ENCODE measurements around the gene VEGFB.

Gene VEGFB

DNA sequence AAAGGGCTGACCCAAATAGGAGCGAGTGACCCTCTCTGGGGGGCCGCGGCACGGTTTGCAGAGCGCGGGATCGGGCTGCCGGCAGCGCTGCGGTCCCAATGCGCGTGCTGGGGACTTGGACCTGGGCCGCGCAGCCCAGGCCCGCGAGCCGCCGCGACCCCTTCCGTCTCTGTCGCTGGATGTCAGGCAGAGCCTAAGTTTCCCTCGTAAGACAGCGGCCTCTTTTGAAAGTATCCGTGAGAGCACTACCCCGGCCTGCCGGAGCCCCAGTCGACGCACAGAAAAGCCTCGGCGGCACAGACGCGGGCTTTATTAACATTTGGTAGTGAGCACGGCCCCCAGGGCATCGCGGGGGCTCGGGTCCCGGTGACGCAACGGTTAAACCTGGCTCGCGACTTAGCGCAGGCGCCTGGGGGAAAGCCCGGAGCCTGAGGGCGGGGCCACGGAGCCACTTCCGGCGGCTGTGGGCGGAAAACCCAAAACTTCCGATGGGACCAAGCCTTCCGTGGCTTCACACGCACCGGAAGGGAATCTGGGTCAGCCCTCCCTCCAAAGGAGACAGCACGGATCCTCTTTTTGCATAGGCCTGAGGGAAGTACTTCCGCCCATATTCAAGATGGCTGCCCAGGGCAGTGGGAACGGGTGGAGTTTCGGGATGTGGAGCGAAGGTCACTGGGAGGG, 35.3 kb downstream of the VEGFB start:
- H3K27me3 ChIP-seq (replicated peaks; ENCODE audit: control insufficient read depth, insufficient read depth, low read length) = no peaks in the 10 kb centered on the region
- peak overlapping the region; percentile 65 for H3K4me3 ChIP-seq (replicated peaks; ENCODE audit: low read depth, low read length)
- H3K36me3 ChIP-seq (ENCODE audit: control insufficient read depth, insufficient read depth, low read length) = peaks cover 2% of the 10 kb centered on the region
- TF ChIP-seq, protein P1, sequence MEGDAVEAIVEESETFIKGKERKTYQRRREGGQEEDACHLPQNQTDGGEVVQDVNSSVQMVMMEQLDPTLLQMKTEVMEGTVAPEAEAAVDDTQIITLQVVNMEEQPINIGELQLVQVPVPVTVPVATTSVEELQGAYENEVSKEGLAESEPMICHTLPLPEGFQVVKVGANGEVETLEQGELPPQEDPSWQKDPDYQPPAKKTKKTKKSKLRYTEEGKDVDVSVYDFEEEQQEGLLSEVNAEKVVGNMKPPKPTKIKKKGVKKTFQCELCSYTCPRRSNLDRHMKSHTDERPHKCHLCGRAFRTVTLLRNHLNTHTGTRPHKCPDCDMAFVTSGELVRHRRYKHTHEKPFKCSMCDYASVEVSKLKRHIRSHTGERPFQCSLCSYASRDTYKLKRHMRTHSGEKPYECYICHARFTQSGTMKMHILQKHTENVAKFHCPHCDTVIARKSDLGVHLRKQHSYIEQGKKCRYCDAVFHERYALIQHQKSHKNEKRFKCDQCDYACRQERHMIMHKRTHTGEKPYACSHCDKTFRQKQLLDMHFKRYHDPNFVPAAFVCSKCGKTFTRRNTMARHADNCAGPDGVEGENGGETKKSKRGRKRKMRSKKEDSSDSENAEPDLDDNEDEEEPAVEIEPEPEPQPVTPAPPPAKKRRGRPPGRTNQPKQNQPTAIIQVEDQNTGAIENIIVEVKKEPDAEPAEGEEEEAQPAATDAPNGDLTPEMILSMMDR (IDR thresholded peaks at IDR 0.05; ENCODE audit: insufficient read depth, low read length, poor library complexity, severe bottlenecking) = no peak
- DNase-seq (ENCODE audit: extremely low read depth, insufficient read length) = peak; percentile 99

DNA sequence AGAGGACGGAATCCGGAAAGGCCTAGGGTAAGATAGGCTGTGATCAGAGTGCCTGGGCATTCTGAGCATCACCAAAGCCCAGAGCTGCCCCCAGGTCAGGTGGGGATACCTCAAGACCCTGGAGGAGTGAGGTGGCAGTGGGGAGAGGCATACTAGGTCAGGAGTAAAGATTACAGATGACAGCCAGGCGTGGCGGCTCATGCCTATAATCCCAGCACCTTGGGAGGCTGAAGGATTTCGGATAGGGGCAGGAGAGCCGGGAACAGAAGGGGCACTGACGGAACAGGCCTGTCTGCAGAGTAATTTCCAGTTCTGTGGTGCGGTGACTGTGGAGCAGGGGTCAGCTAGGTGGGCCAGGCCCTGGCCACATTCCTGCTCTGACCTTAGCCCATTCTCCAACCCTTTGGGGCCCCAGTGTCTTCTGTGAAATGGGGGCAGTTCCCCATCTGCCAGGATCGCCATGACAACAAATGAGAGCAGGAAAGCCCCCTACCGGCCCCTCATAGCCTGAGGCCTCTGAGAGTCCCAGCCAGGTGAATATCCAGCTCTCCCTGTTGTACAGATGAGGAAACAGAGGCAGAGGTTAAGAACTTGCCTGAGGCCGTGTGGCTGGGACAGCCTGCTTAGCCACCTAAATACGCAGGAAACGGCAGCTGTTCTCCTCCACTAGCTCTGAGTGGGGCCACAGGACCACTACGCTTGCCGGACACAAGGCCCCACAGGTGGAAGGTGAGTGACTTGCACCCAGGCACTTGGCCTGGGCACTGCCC, 40.8 kb downstream of the VEGFB start:
- Histone ChIP-seq H3K36me3 (ENCODE audit: control insufficient read depth, insufficient read depth, low read length) (peaks cover 12% of the 10 kb centered on the region), H3K27me3 (replicated peaks; ENCODE audit: control insufficient read depth, insufficient read depth, low read length) (no peaks in the 10 kb centered on the region), H3K4me3 (replicated peaks; ENCODE audit: low read depth, low read length) (no peak overlapping the region)
- TF ChIP-seq, protein P1 (IDR thresholded peaks at IDR 0.05; ENCODE audit: insufficient read depth, low read length, poor library complexity, severe bottlenecking) = no peak
- DNase-seq (ENCODE audit: extremely low read depth, insufficient read length) = peak; percentile 0

DNA sequence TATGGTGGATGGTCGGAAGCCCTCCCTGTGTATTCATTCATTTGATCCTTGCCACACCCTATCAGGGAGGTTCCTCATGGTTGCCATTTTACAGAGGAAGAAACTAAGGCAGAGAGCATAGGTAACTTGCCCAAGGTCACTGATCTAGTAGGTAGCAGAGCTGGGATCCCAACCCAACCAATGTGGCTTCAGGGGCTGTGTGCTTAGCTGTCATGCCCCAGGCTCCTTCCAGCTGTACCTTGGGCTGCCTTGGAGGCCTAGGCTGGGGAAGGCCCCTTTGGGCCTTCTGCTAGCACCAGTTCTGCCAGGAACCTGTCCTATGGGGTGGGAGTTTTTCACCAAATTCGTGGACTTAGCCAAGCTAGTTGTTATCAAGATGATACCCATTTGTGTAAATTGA, 41.5 kb downstream of the VEGFB start:
- H3K4me3 ChIP-seq (replicated peaks; ENCODE audit: low read depth, low read length) = no peak overlapping the region
- TF ChIP-seq, protein P1 (IDR thresholded peaks at IDR 0.05; ENCODE audit: insufficient read depth, low read length, poor library complexity, severe bottlenecking) = no peak
- peaks cover 12% of the 10 kb centered on the region for H3K36me3 ChIP-seq (ENCODE audit: control insufficient read depth, insufficient read depth, low read length)
- H3K27me3 ChIP-seq (replicated peaks; ENCODE audit: control insufficient read depth, insufficient read depth, low read length) = no peaks in the 10 kb centered on the region
- no peak for DNase-seq (ENCODE audit: extremely low read depth, insufficient read length)

DNA sequence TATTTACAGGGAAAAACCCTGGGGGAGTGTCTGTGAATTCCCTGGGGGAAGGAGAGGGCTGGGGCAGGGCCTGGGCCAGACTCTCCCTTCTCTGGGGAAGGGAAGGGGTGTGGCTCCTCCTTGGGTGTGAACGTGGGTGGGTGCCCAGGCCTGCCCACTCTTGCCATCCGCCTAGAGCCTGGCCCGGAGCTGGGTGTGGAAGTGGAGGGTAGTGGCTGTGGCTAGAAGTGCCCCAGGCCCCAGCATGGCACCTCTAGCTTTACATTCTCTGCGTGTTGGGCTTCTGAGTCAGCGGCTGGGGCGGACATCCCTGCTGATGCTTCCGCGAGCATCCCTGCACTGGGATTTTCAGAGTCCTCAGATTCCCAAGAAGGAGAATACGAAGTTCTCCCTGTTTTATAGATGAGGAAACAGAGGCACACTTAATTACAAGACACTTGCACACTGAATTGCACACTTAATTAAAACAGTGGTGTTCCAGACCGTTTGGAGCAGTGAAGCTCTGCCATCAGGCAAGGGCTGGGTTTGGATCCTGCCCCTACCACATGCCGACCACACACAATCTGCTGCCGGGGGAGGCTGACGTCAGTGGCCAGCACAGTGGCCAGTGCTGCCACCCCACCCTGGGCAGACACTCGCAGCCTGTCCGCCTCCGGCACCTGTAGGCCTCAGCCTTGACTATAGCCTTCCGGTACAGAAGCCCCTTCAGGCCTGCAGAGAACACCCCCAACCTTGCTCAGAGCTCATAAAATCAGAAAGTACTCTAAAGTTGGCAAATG, 42.5 kb downstream of the VEGFB start:
- TF ChIP-seq, protein P1 (IDR thresholded peaks at IDR 0.05; ENCODE audit: insufficient read depth, low read length, poor library complexity, severe bottlenecking) = no peak
- DNase-seq (ENCODE audit: extremely low read depth, insufficient read length) = peak; percentile 2
- peaks cover 12% of the 10 kb centered on the region for H3K36me3 ChIP-seq (ENCODE audit: control insufficient read depth, insufficient read depth, low read length)
- no peak overlapping the region for H3K4me3 ChIP-seq (replicated peaks; ENCODE audit: low read depth, low read length)
- H3K27me3 ChIP-seq (replicated peaks; ENCODE audit: control insufficient read depth, insufficient read depth, low read length) = no peaks in the 10 kb centered on the region

DNA sequence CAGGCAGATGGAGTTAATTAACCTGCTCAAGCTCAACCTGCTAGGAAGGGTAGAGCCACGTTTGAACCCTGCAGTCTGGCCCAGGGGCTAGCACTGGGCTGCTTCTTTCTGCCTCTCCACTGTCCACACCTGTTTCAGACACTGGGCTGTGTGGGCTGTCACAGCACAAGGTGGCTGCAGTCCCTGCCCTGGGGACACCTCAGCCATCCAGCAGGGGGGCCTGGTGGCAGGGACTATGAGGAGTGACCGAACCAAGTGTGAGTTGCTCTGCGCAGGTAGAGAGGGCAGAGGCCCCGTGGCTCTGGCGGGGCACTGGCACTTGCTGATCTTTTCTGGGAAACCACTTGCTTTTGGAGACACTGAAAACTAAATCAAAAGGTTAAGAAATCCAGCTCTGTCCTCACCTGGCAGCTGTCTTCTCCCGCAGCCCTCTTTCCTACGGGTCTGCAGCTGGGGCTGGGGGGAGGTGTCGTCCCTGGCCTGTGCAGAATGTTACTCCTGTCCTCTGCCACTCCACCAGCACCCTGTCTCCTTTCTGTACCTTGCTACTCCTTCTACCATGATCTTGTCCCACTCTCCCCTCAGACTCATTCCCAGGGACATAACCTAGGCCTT, 44.3 kb downstream of the VEGFB start:
- peak; percentile 0 for DNase-seq (ENCODE audit: extremely low read depth, insufficient read length)
- H3K36me3 ChIP-seq (ENCODE audit: control insufficient read depth, insufficient read depth, low read length) = peaks cover 14% of the 10 kb centered on the region
- H3K4me3 ChIP-seq (replicated peaks; ENCODE audit: low read depth, low read length) = no peak overlapping the region
- TF ChIP-seq, protein P1 (IDR thresholded peaks at IDR 0.05; ENCODE audit: insufficient read depth, low read length, poor library complexity, severe bottlenecking) = no peak
- H3K27me3 ChIP-seq (replicated peaks; ENCODE audit: control insufficient read depth, insufficient read depth, low read length) = no peaks in the 10 kb centered on the region
